ENCODE results near the gene STIP1.
"Not testable (repeated sequence)": the region's sequence is repeated elsewhere in the genome, so short reads cannot be mapped to it uniquely, and the experiment has no call there.

The STIP1 gene

DNA sequence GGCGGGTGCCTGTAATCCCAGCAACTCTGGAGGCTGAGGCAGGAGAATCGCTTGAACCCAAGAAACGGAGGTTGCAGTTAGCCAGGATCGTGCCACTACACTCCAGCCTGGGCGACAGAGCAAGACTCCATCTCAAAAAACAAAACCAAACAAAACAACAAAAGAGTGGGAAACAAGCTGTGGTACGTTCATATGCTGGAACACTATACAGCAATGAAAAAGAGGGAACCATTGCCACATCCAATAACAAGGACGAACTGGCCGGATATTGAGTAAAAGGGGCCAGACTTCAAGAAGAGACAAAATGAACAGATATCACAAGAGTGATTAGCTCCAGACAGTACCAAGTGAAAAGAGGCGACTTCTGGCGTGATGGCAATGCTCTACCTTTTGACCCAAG, 24.9 kb upstream of the STIP1 start:
- DNase-seq = no peak

DNA sequence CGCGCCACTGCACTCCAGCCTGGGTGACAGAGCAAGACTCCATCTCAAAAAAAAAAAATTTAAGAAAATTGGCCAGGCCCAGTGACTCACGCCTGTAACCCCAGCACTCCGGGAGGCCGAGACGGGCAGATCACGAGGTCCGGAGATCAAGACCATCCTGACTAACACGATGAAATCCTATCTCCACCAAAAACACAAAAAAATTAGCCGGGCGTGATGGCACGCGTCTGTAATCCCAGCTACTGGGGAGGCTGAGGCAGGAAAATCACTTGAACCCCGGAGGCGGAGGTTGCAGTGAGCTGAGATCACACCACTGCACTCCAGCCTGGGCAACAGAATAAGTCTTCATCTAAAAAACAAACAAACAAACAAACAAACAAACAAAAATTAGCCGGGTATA, 23.2 kb upstream of the STIP1 start:
- DNase-seq = not testable (repeated sequence)

DNA sequence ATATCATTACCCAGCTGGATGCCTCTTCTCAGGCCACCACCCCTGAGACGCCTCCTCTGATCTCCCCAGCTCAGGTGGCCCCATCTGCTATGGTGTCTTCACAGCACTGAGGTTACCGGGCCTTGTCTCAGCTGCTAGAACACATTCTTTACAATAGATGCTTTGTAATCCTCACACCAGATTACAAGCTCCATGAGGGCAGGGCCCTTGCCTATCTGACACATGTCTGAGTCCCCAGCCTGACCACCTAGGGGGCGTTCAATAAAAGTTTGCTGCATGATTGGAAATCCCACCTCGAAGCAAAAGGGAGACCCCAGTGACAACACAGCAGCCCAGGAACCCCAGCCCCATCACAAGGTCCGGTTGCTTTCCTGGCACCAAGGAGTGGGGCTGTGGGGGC, 22.0 kb upstream of the STIP1 start:
- no peak for DNase-seq

DNA sequence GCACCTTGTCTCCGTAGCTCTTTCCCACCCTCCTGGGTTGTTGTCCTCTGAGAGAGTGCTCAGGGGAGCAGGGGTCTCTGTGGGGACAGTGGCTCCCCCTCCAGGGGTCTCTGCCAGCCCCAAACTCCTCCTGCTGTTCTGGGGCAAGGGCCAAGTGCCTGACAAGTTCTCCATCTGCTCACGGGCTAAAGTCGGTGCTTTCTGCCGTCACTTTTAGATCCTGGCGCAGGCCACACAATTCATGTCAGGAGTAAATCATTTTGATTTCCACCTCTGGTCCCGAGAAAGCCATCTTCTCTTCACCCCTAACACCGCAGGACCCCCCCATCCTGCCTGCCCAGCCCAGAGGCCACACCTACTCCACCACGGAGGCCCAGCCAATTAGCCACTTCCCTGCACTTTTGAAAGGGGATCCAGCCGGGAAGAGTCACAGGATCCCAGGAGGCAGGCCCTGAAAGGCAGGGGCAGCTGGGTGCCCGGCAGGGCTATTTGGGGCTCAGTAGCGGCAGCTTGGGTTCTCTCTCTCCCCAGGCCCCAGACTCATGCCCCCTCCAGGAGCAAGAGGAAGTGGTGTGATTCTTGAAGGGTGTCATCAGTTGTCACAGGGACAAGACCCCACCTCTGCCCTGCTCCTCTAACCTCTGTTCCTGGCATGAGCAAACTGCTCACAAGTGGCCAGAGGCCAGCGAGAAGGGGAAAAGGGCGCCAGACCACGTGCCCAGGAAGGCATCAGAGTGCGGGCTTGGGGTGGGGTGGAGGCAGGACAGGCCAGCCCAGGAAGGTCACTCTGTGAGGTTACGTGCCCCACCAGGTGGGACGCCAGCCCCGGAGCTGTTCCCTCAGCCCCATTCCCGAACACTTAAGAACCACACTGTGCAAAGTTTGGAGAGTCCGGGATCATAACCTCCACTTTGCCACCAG, 21.3 kb upstream of the STIP1 start:
- DNase-seq = no peak

DNA sequence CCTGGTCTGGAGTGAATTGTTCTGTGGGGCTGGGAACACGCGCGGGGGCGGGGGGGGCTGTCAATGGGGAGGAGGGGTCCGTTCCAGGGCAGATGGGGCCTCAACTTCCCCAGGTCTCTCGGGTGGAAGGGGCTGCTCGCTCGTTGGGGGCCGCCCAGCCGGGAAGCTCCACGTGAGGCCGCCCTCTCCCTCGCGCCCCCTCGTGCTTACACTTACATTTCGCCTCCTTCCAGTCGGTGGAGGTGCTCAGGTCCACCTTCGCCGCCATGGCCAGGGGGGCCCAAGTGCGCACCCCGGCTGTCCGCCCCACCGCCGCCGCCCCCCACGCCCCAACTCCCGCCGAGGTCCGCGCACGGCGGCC, 20.5 kb upstream of the STIP1 start:
- no peak for DNase-seq

DNA sequence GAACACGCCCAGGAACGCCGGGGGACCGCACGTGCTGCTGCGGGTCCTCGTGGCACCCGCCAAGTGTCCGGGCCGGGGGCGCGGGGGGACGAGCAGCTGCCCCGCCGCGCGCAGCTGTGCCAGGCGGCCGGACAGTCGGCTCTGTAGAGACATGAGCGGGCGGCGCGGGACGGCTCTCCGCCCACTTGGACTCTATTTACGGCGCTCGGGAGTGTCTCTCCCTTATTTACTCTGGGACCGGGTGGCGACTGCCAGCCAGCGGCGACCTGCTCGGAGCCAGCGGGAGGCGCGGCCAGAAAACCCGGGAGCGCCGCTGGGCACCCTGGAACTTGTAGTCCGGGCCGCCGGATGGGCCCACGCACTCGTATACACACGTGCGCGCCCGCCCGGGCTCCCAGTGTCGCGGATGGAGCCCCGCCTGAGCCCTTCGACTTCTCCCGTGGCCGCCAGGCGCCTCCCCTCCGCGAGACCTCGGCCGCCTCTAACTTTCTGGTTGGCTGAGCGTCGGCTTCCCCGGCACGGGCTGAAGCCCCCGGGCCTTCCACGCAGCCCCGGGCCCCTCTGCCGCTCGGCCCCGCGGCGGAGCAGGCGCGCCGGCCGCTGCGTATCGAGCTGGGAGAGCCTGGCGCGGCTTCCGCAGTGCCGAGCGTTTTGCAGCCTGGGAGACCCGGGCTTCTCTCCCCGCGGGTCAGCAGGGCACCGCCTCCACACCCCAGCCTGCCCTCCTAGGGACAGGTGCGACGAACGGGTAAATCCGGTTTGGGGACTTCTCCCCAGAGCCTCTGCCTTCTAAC, 19.9 kb upstream of the STIP1 start, which contains the start of gene MACROD1:
Gene MACROD1 (minus strand): TSS at position 272 of the 794 bp plus-strand sequence. CDS start 119 bp downstream, at position 153.
- DNase-seq = peak; percentile 85

DNA sequence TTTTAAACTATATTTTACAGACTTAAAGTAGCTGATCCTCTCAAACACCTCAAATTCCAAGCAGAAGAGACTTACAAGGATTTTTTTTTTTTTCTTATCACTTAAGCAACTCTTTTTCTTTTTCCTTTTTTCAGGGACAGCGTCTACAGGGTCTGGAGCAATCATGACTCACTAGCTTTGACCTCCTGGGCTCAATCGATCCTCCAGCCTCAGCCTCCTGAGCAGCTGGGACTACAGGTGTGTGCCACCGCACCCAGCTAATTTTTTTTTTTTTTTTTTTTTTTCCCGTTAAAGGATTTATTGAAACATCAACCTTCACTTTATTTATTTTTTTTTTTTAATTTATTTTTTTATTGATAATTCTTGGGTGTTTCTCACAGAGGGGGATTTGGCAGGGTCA, 15.6 kb upstream of the STIP1 start:
- no peak for DNase-seq

DNA sequence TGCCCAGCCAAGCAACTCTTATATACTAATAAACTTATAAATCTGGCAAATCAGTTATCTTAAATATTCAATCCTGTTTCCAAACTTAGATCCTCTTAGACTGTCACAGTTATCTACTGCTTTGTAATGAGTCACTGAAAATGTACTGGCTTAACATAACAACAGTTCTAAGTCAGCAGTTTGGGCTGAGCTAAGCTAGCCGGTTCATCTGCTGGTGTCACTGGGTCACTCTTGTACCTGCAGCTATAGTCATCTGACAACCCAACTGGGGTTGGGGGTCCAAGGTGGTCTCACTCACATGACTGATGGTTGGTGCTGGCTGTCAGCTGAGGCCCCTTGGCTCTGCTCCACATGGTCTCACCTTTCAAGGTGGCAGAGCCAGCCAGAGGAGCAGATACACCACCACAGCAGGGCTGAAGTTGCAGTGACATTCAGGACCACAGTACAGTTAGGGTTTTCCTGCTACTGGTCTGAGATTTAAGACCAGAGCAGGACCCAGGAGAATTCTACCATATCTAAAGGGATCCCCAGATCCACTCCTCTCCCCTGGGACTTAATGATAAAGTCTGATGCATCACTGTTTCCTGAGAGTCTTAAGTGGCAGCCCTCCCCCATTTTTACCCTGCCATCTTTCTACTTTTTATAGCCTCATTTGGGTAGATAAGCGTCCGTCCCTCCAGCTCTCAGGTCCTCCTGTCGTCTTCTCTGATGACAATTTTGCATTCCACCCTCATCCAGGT, 12.2 kb upstream of the STIP1 start:
- no peak for DNase-seq

DNA sequence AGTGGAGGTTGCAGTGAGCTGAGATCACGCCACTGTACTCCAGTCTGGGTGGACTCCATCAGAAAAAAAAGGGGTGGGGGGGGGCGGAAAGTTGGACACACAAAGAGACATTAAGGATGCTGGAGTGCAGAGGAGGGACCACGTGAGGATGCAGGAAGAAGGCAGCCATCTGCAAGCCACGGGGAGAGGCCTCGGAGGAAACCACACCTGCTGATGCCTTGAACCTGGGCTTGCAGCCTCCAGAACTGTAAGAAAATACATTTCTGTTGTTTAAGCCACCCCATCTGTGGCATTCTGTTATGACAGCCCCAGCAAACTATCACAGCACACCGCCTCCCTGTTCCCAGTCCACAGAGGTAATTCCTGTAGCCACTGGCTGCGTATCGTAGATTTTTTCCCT, 9.2 kb upstream of the STIP1 start:
- DNase-seq = no peak

DNA sequence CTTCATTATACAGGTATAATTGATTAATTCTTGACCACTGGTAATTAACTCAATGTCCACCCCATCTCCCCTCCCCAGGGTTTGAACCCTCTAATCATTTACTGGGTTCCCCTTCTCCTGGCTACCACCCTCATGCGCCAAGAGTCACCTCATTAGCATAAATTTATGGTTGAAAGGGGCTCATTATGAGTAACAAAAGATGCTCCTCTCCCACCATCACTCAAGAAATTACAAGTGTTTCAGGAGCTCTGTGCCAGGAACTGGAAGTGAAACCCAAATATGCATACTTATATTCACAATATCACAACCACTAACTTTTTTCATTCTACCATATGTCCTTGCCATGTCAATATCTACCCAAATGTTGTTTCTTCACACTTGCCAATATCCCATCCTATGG, 7.8 kb upstream of the STIP1 start:
- no peak for DNase-seq

DNA sequence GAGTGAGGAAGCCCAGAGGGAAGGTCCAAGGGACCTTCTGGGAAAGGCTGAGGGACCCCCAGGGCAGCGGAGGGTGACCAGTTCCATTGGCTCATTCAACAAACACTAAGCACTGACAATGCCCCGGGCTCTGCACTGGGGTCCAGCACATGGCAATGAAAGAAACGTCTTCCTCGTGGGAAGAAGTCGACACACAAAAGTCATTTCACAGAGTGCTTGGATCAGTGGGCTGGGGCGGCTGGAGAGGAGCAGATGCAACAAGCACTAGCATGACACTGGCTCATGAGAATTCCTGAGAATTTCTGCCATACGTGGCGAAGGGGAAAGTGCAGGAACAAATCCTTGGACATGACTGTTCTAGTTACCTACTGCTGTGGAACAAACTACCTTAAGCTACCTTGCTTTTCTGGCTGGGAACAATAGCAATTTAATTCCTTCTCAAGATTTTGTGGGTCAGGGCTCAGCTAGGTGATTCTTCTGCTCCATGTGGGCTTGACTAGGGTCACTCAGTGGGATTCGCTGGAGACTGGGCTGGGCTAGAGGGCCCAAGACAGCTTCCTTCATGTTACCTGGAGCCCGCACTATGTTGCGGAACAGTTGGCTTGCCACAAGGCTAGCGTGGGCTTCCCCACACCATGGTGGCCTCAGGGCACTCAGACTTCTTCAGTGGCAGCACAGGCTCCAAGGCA, 6.9 kb upstream of the STIP1 start:
- DNase-seq = no peak

DNA sequence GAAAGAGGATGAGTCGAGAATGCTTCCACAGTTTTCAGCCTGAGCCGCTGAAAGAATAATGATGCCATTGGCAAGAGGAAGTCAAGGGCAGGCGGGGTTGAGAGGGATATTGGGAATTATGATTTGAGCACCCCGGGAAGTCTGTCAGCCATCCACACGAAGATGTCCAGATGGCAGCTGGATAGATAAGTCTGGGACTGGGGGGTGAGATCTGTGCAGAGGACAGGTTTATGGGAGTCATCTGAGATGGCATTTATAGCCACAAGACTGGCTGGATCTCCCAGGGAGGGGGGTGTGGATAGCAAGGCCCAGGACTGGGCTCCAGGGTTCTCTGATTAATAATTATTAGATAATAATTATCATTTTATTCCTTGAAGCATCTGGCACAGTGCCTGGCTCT, 5.1 kb upstream of the STIP1 start:
- DNase-seq = no peak

DNA sequence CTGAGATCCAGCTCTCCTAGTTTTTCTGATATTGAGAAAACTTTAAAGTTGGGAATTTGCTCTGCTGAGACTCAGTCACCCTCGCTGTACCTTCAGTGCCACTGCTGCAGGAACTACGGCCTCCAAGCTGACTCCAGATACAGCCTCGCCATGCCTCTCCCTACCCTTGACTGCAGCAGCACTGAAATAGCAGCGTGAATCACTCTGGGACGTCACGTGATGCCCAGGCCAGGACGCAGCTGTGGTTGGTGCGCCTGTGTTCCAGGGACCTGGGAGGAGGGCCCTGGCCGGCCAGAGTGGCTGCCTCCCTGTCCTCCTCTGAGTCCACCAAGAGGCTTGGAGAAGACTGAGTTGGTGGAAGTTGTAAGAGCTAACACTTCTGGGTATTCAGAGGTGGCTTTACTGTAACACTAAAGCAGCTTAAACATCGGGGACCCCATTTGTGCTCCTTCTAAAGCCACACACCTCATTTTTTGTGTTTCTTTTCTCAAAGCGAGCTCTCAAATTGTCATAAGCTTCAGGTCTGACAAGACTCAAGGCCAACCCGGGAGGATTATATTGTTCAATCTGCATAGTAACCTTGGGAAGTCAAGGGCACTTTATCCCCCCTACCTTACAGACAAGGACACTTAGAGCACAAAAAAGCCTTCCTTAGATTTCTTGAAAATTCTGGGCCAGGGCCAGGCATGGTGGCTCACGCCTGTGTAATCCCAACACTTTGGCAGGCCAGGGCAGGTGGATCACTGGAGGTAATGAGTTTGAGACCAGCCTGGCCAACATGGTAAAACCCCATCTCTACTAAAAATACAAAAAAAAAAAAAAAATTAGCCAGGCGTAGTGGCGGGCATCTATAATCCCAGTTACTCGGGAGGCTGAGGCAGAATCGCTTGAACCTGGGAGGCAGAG, 4.2 kb upstream of the STIP1 start:
- DNase-seq = peak; percentile 92

DNA sequence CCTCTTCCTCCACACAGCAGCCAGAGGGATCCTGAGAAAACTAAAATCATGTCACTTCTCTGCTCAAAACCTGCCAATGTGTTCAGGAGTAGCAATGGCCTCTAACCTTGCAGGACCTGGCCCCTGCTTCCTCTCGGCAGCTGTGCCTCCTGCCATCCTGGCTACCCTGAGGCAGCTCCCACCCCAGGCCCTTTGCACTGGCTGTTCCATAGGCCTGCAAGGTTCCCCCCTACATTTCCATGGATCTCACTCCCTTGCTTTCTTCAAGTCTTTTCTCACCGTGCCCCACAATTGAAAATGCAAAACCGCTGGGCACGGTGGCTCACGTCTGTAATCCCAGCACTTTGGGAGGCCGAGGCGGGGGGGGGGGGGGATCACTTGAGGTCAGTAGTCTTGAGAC, 2.1 kb upstream of the STIP1 start:
- no peak for DNase-seq

DNA sequence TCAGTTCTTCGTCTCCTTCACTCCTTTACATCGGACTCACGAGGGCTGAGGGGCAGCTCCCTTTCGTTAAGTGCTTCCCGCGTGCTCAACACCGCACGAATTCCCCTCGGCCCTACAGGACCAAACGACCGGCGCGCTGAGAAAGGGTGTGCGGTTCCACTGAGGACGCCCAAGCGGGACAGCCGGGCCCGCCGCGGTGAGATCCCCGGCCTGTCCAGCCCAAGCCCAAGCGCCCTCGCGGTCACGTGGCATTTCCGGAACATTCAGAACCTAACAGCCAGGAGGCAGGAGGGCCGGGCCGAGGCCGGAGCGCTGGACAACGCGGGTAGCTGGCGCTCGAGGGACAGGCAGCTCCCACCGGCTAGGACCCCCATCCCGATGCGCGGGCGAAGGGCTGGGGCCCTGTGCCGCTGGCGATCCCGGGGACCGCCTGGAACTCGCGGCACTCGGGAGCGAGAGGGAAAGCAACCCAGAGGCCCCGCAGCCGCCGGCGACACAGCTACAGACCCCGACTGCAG, 737 bp upstream of the STIP1 start:
- DNase-seq = no peak

DNA sequence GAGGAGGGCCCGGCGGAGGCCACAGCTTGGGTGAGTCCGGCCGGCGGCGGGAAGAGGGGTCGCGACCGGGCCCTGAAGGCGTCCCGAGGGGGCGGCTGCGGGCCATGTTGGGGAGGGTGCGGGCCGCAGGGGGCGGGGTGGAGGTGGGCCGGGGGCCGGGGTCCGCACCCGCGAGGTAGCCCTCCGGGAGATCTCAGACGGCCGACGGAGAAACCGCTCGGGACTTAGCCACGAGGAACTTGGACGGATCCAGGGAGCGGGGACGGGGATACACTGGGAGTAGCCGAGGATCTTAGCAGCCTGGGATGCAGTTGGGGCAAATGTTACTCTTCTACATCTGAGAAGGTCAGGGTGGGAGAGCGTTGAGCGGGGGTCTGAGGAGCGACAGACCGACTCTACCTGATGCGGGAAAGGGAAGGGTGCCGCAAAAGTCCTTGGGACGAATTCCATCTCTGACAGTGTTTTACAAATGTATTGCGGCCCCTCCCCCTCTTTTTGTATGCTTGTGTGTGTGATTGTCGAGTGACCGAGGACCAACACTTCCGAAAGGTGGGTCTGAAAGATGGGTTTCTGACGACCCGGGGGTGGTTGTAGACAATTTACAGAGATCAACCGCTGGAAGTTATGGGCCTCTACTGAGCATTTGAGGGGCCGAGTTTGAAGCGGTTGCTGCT, 658 bp downstream of the STIP1 start:
- no peak for DNase-seq

DNA sequence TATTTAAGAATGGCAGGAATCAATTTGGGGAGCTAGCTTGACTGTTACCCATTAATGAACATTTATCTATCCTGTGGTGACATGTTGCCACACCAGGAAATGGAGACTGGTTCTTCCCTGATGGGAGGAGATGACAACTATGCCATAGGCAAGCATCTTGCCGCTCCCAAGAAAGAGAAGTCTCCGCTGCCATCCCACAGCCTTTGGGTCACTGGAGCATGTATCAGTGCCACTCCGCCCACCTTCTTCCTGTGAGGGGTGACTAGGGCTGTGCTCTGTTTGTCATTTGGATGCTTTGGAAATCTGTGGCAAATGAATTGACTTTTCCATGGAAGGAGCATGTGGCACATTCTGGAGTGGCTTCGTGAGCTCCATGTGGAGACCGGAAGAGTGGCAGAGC, 6.5 kb downstream of the STIP1 start:
- no peak for DNase-seq

DNA sequence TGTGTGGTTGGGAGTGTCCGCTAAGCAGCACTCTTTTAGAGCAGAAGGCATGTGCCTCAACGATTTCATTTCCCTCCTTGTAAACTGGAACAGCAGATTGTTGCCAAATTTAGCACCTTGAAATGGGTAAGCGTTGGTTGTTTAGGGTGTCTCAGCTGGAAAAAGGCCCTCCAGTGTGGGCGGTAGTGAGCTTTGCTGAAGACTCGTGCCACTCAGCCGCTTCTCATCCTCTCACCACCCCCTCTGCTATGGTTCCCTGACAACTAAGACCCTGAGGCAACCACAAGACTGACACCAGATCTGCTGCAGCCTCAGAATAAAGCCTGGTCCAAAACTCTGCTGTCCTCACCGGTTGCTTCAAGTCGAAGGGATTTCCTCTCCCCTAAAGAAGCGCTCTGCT, 10.7 kb downstream of the STIP1 start:
- DNase-seq = no peak

DNA sequence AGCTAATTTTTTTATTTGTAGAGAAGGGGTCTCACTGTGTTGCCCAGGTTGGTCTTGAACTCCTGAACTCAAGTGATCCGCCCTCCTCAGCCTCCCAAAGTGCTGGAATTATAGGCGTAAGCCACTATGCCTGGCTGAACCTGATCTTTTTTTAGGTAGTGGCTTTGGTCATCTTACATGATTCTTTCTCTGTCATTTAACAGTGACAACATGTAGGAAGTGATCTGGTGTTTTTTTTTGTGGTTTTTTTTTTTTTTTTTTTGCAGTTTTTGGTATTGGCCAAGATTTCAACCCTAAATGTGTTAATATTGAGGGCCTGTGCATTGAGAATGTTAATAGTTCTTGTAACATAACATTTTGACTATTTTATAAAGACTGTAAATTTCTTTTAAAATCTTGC, 12.5 kb downstream of the STIP1 start:
- DNase-seq = no peak

DNA sequence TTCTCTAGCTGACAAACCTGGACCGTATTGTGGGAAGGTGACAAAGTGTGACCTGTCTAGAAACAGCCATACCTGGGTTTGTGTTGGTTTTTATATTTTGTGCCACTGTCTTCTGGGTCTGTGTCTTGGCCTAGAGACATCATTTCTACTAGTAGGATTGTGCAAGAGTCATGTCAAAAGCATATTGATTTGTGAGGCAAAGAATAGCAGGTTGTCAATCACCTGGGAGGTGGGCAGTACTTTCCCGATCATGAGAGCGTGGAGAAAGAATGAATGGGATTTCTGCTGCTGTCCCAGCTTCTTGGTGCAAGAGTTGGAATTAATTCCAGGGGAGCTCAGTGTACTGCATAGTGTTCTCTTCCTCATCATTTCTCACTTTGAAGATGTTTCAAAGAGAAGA, 15.6 kb downstream of the STIP1 start:
- DNase-seq = no peak

DNA sequence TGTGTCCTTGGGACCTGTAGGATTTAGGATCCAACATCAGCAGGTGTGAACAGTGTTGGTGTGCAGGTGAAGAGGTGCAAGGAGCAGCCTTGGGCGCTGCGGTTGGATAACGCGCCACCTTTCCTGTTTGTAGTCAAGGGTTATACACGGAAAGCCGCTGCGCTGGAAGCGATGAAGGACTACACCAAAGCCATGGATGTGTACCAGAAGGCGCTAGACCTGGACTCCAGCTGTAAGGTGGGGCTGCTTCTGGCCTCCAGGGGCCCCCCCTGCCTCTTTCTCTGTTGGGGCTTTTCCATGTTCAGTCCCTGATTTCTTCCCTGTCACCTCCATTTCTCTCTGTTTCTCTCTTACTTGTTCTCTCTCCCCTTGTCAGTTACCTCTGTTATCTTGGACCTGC, 17.0 kb downstream of the STIP1 start:
- DNase-seq = no peak

Data from left hindlimb (tissue), 1 donor.